Measurements from ENCODE around the gene FMNL2. TPM values are rescaled to one million over a fixed set of nuclear protein-coding genes. Genes with fewer than 3 reads are reported as not detected.
A peak's percentile ranks its signal among the peaks of the same experiment; 100 is the strongest.

The FMNL2 gene
- total and polyA plus RNA-seq, 10 donors = 8.8 to 59.3 (median 33.5) TPM

DNA sequence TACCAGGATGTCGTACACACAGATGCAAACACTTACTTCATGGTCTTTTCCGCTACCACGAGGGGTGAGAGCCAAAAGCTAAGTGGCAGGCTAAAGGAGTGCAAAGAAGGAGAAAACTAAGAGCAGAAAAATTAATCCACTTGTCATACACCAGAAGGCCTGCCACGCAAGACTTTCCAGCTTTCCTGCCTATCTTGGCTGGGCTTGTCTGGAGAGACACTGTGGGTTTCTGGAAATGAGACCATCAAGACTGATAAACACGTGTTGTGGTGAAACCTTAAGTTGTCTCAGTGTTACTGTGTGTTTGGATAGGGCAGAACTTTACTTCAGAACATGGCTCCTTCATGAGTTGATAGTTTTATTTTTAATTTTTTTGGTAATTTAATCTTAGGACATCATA, 175.6 kb downstream of the FMNL2 start:
- H3K36me3 ChIP-seq = no peaks in the 10 kb centered on the region
- WGBS, 5 donors = 82 to 93% (median 89%) methylated on average over 5 of the region's 5 CpGs
- peaks cover 0 to 3% (median 0%) of the 10 kb centered on the region in 6 donors for H3K4me1 ChIP-seq
- H3K27ac ChIP-seq = no peak overlapping the region
- no peak for TF ChIP-seq POLR2A (IDR thresholded peaks at IDR 0.05)
- TF ChIP-seq POLR2AphosphoS5 (IDR thresholded peaks at IDR 0.05) = no peak
- no peak for TF ChIP-seq CTCF (IDR thresholded peaks at IDR 0.05 in 8 of 11, conservative IDR thresholded peaks at IDR 0.05 in 3 of 11)
- no peak for DNase-seq
- no peak overlapping the region for H3K4me3 ChIP-seq
- intact Hi-C loops (cut with DNase I; ENCODE audit: low total_unique reads) = no loop called here
- H3K9me3 ChIP-seq = no peaks in the 10 kb centered on the region
- no peaks in the 10 kb centered on the region for H3K27me3 ChIP-seq (replicated peaks in 1 of 7)

GRCh38 chr2:152511981-152512380, 177.0 kb downstream of the FMNL2 start:
- H3K4me1 ChIP-seq = peaks cover 0 to 3% (median 0%) of the 10 kb centered on the region in 6 donors
- WGBS, 5 donors = 88 to 94% (median 93%) methylated on average over 2 of the region's 2 CpGs
- intact Hi-C loops (cut with DNase I; ENCODE audit: low total_unique reads) = no loop called here
- DNase-seq = no peak
- TF ChIP-seq POLR2A (IDR thresholded peaks at IDR 0.05) (no peak), POLR2AphosphoS5 (IDR thresholded peaks at IDR 0.05) (no peak), CTCF (IDR thresholded peaks at IDR 0.05 in 8 of 11, conservative IDR thresholded peaks at IDR 0.05 in 3 of 11) (no peak)
- no peak overlapping the region for H3K27ac ChIP-seq
- H3K27me3 ChIP-seq (replicated peaks in 1 of 7) = no peaks in the 10 kb centered on the region
- no peaks in the 10 kb centered on the region for H3K36me3 ChIP-seq
- H3K4me3 ChIP-seq = peak overlapping the region in 1 of 8 donors; percentile 6
- H3K9me3 ChIP-seq = no peaks in the 10 kb centered on the region

DNA sequence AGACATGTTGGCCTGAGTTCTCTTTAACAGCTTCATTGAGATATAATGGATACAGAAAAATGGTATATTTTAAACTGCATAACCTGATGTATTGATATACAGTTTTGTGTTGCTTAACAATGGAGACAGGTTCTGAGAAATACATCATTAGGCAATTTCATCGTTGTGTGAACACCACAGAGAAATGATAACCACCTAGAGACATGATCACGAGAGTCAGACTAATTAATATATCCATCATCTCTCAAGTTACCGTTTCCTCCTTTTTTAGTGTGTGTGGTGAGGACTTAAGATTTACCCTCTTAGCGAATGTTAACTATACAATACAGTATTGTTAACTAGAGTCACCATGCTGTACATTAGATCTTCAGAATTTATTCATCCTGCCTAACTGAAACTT, 178.1 kb downstream of the FMNL2 start:
- TF ChIP-seq CTCF (IDR thresholded peaks at IDR 0.05 in 8 of 11, conservative IDR thresholded peaks at IDR 0.05 in 3 of 11) (no peak), POLR2A (IDR thresholded peaks at IDR 0.05) (no peak), POLR2AphosphoS5 (IDR thresholded peaks at IDR 0.05) (no peak)
- H3K4me1 ChIP-seq = peaks cover 0 to 2% (median 0%) of the 10 kb centered on the region in 6 donors
- 88 to 93% (median 91%) methylated on average over 4 of the region's 4 CpGs for WGBS, 5 donors

DNA sequence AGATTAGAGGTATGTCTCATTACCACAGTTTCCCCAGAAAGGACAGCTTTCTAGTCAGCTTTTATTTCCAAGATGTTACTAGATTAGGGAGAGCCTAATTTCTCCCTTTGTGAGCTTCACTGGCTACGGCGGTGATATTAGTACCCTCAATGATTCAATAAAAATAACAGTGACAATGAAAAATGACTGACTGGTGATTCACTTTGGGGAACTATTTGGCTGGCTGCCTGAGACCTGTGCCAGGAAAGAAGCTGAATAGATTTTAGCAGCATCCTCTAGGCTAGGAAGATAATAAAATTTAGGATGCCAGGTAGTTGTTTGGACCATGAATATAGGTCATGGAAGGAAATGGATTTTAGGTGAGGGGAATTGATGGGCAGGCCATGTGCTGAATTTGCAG, 178.7 kb downstream of the FMNL2 start:
- 76 to 91% (median 87%) methylated on average over 2 of the region's 2 CpGs for WGBS, 5 donors
- H3K27ac ChIP-seq = no peak overlapping the region

More for the DNA sequence above, 178.1 kb downstream of the FMNL2 start:
- Histone ChIP-seq H3K36me3 (no peaks in the 10 kb centered on the region), H3K27ac (no peak overlapping the region), H3K27me3 (replicated peaks in 1 of 7) (no peaks in the 10 kb centered on the region), H3K9me3 (no peaks in the 10 kb centered on the region), H3K4me3 (no peak overlapping the region)
- intact Hi-C loops (cut with DNase I; ENCODE audit: low total_unique reads) = no loop called here
- DNase-seq = no peak

More for the DNA sequence above, 178.7 kb downstream of the FMNL2 start:
- no peak overlapping the region for H3K4me3 ChIP-seq
- H3K27me3 ChIP-seq (replicated peaks in 1 of 7) = no peaks in the 10 kb centered on the region
- TF ChIP-seq CTCF (IDR thresholded peaks at IDR 0.05 in 8 of 11, conservative IDR thresholded peaks at IDR 0.05 in 3 of 11) (no peak), POLR2A (IDR thresholded peaks at IDR 0.05) (no peak), POLR2AphosphoS5 (IDR thresholded peaks at IDR 0.05) (no peak)
- intact Hi-C loops (cut with DNase I; ENCODE audit: low total_unique reads) = no loop called here
- no peaks in the 10 kb centered on the region for H3K36me3 ChIP-seq
- H3K9me3 ChIP-seq = no peaks in the 10 kb centered on the region
- no peak for DNase-seq
- peaks cover 0 to 3% (median under 1%) of the 10 kb centered on the region in 6 donors for H3K4me1 ChIP-seq

Measured in spleen (tissue), 11 donors.